Measurements from ENCODE around the gene PDE6C.

Gene PDE6C

DNA sequence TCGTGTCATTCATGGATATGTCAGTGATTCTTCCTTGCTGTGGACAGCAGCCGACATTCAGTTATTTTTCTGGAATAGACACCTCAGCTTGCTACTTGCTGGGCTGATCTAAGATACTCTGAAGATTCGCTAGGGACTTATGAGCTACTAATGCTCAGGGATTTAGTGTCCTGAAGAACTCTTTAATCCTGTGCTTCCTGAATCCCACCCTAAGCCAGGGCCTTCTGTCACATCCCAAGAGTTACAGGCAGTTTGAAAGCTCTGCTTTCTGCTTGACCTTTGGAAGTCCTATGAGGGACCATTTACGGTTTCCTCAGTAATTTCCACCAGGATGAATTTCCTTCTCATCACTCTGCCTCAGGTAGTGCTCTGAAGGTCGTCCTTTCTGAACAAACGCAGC lies at the start of gene PDE6C:
Gene PDE6C (plus strand): TSS at position 227 of the 400 bp plus-strand sequence. CDS start 189 bp downstream, outside the sequence.
- DNase-seq: no peak

DNA sequence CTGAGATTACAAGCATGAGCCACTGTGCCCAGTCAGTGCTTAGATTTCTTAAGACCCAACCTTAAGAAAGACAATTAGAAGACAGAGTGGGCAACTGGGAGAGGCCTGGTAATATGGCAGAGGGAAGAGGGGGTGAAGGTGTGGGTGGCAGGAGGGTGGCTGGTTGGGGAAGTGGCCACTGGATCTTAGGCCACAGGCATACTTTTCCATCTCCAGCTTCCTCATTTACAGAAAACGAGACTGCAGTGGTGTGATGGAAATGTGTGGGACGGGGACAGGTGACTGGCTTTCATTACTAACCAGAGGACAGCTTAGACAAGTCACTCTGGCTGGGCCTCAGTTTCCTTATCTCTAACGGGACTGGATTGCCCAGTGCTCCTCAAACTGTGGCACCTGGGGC lies 46.9 kb upstream of the PDE6C start:
- no peak for DNase-seq

DNA sequence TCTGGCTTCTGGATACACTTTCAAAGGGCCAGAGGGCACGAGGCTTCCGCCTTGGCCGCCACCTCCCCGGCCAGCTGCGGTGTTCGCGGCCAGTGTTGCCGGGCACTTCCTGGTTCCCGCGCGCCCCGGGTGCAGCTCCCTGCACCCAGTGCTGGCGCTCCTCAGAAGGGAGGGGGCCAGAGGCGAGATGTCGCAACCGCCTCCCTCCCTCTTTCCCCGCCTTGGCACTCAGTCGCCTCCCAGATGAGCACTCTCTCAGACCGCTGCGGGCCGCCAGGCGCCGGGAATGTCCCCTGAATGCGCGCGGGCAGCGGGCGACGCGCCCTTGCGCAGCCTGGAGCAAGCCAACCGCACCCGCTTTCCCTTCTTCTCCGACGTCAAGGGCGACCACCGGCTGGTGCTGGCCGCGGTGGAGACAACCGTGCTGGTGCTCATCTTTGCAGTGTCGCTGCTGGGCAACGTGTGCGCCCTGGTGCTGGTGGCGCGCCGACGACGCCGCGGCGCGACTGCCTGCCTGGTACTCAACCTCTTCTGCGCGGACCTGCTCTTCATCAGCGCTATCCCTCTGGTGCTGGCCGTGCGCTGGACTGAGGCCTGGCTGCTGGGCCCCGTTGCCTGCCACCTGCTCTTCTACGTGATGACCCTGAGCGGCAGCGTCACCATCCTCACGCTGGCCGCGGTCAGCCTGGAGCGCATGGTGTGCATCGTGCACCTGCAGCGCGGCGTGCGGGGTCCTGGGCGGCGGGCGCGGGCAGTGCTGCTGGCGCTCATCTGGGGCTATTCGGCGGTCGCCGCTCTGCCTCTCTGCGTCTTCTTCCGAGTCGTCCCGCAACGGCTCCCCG lies 45.7 kb upstream of the PDE6C start, which contains the start of gene FFAR4:
Gene FFAR4 (plus strand): TSS at position 231 of the 842 bp plus-strand sequence. CDS start 56 bp downstream, at position 287.
- DNase-seq: no peak

DNA sequence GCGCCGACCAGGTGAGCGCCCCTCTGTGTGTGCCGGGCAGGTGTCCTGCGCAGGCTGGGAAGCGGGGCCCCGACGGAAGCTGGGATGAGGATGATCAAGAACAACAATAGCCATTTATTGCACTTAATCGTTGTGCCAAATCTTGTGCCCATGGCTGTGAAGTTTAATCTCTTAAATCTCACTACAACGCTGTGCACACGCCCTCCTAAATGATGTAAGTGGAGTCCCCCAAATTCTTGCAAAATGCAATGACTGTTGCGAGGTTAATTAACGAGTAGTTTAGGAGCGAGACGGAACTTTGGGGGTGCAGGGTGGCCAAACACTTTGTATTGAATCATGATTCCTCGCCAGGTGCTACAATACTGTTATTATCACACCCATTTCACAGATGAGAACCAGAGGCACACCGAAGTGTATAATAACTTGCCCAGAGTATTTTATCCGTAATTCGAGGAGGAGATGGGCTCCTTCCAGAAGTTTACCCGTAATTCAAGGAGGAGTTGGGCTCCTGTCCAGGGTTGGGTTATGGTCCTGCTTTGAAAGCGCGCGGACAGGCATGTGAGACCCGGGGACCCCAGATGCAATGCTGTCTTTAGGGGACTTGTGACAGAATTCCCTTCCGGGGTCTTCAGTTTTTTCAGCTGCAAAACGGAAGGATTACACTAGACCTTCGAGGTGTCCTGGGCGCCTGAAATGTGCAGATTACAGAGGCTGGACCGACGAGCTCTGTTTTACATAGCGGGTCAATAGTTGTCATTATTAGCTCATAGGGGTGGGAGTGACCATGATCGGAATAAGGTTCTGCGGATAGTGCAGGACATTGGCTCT lies 44.8 kb upstream of the PDE6C start:
- DNase-seq: no peak

DNA sequence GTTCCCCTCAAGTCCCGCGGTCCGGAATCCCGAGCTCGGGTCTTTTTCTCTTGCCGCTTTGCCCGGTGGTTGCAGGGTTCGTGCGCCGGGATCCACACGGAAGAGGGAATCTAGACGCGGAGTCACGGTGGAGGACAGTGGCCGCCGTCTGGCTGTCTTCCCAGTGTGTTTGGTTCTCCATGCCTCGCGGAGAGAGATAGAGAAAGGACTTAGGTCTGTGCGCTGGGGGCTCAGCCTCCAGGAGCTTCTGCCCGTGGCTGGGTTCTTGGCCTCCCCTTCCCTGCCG lies 44.3 kb upstream of the PDE6C start:
- DNase-seq: no peak

DNA sequence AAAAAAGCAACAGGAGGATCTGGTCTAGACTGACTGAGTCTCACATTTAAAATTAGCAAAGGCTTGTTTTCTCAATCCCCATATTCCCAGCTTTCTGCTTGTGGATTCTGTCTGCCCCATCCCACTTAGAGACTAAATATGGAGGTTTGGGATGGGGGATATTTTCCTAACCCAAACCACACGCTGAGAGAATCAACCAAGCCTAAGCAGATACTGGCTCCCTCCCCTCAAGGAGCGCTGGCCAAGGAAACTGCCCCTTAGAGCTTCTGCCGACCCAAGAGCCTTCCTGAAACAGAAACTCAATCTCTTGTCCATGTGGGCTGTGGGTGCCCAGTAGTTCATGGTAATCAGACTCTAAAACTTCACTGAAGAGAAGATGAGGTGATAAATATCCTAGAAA lies 42.0 kb upstream of the PDE6C start:
- DNase-seq: no peak

DNA sequence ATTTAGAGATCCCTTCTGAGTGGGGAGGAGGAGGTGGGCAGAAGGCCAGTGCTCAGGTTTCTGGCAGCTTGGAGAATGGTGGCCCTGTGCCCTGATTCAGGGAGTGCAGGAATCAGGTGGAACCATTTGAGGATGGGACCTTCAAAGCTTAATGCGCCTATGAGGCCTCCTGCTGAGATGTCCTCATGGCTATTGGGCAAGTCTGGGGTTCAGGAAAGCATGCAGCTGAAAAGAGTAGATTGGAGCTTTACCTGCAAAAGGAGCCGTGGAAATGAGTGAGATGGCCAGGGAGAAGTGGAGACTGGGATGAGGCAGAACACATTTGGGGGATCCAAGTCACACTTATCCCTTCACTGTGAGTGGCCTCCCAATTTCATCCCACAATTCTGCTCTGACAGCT lies 39.7 kb upstream of the PDE6C start:
- DNase-seq: no peak

DNA sequence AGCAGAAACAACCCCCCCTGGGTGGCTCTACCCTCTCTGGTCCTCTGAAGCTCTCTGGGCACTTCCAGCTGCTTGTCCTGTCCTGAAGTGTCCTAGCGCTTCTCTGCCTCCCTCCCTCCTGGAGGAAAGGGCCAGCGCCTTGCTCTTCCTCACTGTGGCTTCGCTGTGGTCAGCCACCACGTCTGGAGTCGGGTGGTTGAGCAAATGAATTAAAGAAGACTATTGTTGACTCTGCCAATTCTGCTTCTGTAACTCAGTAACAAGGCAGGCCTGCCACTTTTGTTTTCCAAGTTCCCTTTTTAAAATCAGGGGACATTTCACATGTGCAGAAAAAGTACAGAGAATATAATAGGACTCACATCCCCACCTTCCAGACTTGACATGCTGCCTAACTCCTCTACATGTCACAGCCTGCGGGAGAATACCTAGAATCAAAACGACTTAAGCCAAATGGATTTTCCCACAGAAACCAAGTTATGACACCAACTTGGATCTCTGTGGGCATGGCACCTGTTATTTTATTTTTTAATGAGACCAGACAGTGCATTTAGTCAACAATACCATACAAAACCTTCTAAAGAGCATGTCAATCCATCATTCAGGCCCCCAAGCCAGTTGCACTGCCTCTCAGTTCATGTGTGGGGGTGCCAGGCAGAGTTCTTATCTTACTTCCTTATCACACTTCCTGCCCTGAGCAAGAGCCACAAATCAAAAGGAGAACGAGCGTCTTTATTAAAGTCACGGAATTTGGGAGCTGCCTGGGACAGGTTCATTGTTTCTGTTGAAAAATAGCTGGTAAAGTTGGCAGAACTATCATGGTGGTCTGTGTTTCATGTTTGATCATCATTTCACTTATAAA lies 39.1 kb upstream of the PDE6C start:
- no peak for DNase-seq

DNA sequence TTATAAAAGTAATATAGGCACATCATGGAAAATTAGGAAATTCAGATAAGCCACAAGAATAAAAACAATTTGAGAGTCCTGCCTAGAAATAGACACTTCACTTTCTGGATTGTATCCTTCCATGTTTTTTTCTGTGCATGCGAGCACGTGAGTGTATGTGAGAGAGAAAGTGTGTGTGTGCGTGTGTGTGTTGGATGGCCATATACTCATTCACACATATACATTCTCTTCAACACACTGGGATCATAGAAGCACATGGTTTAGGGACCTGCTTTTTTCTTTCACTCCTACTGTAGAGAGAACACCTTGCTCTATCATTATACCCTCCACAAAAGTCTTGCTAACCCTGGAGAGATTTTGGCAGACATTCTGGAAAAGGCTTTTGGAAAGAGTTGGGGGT lies 38.4 kb upstream of the PDE6C start:
- DNase-seq: no peak

DNA sequence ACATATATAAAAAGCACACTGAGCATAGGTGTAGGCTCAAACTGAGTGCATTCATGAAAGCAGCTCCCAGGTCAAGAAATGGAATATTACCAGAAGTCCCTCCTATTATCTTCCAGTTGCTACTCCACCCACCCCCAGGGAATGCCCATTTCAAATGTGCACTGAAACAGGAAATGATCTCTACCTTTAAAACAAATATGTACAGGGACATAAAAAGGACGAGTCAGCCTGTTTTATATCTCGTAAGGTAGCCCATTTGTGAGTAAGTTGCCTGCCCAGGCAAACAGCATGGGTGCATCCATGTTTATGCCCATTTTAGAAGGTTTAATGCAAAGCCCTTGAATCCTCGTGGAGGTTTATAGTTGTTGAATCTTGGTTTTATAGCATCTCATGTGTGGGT lies 35.4 kb upstream of the PDE6C start:
- DNase-seq: no peak

DNA sequence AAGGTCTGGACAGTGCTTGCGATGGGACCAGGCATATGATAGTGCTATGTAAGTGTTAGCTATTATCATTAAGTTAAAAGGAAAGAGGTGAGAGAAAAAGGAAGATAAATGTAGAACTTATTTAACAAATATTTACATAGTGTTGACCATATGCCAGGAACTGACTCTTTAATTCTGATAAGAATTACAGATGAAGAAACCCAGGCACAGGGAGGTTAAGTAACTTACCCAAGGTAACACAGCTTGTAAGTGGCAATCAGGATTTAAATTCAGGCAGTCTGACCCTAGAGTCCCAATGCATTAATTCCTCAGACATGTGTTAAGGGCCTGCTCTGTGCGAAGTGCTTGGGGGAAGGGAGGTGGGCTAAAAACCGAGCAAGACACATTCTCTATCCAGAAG lies 34.8 kb upstream of the PDE6C start:
- no peak for DNase-seq

DNA sequence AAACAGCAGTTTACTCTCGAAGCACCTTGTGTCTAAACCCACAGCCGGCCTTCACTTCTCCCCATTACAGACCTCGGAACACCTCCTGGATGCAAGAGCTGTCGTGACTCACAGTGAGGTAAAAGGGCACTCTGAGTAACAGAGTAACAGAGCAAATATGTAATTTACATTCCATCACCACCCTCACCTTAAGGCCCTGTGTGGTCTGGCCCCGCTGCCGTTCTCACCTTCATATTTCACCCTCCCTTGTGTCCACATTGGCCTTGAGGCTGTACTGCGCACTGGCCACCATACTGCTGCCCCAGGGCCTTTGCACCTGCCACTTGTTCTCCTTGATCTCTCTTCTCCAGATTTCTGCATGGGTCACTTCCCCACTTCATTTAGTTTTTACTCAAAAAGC lies 33.2 kb upstream of the PDE6C start:
- no peak for DNase-seq

DNA sequence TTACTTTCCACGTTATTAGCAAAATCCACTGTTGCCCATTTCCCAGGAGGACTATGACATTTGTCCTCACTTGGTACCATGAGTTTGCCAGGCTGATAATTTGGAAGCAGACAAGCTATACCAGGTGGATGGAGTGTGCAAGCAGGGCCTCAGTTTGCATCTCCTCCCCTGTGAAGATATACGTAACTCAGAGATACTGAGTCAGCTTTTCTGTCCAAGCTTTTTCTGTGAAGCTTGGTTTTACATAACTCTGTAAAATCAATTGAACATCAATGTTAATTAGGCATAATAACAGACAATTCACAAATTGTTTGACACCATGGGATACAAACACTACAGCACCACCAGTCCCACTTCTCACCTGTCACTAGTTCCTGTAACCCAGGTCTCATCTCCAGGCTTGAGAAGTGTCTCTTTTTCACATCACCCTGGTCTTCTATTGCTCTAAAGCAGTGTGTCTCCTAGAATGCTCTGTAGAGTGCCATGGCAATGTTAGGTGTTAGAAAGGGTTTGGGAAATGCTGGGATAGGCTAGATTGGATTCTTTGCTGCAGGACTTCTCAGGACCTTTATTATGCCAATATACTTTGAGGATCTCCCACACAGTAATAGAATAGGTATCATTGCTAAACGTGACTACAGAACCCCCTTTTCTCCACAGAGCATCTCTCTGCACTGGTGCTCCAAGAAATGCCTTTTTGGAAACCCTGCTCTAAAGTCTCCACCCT lies 32.2 kb upstream of the PDE6C start:
- no peak for DNase-seq

DNA sequence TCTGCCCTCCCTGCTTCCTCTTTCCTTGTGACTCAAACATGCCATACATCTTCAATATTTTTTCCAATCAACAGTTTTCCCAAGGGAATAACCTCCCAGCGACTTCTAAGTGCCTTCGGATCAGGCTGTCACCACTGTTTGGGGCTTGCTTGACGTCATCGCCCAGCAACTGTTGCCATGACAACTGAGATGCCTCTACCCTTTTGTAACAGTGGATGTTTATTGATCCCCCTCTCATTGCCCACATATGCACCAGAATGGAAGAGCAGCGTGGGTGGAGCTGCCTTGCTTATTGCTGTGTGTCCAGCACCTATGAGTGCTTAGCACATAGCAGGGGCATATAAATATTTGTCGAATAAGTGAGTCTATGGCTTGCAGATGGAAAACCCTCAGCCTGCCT lies 31.5 kb upstream of the PDE6C start:
- no peak for DNase-seq

DNA sequence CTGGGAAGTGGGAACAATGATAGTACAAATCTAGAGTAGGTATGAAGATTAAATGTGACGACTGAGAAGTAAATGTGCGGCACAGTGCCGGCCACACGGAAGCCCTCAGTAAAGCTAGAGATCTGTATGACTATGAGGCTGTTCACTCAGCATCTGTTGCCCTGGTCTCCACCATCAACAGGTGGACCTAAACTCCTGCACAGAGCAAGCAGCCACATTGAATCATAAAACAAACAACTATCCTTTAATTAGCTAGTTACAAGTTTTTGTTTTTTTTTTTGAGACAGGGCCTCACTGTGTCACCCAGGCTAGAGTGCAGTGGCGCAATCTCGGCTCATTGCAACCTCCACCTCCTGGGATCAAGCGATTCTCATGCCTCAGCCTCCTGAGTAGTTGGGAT lies 27.9 kb upstream of the PDE6C start:
- no peak for DNase-seq

DNA sequence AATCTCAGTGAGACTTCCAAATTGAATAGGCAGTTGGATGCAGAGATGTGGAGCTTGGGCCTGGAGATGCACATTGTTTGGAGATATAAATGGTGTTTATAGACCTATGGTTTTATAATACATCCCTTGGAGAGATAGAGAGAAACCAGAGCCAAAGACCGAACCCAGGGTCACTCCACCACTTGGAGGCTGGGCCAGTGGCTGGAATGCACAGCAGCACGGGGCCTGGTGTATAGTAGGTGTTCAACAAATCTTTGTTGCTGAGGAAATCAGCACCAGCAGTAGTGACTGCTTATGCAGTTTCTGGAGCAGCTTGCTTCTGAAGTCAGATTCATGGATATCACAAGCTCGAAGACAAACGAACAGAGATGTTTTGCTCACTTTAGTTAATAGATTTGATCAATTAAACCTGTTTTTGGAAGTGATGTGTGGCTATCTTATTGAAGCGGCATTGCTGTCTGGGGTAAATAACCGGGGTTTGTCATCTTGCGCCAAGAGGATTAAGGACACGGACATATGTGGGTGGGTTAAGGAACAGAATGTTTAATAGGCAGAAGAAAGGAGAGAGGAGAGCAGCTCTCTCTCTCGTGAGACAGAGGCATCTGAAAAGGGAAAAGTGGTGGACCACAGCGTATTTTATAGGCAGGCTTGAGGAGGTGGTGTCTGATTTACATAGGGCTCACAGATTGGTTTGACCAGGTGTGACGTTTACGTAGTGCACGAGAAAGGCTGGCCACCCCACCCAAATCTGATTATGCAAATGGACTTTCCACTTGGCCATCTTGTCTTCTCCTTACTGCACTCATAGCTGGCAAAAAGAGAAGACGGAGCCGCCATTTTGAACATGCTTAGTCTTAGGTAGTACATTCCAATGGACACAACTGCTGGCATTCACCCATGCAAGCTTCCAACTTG lies 22.4 kb upstream of the PDE6C start:
- DNase-seq: no peak

DNA sequence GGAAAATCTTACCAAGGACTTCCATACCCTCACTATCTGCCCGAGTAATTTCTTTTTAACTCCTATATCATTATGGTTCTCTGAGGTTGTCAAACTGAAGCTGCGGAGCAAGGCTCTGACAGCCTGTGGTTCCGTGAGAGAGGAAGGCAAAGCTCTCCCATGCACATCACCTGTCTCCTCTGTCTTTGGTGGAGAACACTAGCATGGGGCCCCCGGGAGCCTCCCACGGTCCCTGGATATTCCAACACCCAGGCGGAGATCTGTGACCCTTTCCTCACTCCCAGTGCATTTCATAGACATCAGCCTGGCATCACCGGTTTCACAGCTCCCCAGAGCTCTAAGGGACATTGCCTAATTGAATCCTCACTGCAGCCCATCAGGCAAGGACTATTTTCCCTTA lies 21.7 kb upstream of the PDE6C start:
- no peak for DNase-seq

DNA sequence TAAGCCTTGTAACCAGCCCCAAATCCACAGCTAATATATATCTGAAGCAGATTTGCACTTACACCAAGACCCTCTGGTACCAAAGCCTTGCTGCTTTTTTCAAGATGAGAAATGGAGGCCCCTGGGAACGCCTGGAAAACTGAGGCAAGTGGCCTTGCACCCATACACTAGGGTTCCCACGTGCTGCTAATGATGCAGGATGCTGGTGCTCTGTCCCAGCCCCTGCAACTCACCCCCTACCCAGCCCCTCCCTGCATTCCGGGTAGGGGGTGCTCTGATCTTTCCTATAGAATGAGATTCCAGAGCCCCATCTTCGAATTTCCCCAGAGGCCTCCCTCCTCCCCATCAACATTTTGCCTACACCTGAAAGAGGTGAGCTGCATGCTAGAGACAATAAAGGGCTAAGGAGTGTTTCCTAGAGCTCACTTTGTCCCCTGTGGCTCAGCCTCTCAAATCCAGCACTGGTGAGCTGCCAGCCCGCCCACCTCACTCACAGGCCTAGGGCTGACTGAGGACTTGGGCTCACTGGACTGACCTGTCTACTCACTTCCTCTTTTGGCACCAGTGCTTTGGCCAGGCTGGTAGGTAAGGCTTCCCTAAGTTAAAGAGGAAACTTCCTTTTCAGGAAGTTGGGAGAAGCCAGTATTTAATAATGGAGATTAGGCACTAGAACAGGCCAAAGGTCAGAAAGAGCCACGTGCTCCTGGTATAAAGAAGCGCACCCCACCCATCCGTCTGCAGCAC lies 21.1 kb upstream of the PDE6C start:
- no peak for DNase-seq

DNA sequence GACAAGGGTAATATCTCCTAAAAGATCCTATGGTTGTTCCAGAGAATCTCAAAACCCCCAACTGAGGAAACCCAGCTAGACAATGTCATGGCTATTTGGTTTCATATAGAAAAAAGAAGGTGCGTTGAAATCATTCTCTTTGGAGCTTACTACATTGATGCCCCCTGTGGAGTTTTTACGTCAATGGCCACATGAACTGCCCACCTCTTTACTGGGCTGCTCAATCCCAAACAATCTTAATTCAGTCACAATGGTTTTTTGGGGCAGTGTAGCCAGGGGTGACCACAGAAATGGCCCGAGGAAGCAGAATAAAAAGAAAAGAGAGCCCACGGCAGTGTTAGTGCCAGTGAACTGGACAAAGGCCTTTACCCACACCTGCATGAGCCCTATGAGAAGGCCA lies 19.1 kb upstream of the PDE6C start:
- DNase-seq: no peak

DNA sequence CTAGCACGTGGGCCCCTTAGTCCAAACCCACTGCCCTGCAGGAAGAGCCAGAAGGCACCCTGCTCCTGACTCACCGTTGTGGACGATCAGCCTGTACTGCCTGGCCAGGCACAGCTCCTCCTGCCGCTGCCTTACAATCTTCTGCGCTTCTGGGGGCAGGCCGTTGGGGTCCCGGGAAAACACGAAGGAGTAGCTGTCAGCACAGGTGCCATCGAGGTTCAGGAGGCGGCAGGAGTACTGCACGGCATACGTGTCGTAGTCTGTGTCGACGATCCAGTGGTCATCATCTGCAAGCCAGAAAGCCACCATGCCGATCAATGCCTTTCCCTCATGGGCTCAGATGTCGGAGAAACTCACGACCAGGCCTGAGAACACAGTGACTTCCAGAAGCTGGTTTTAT lies 18.6 kb upstream of the PDE6C start:
- no peak for DNase-seq

DNA sequence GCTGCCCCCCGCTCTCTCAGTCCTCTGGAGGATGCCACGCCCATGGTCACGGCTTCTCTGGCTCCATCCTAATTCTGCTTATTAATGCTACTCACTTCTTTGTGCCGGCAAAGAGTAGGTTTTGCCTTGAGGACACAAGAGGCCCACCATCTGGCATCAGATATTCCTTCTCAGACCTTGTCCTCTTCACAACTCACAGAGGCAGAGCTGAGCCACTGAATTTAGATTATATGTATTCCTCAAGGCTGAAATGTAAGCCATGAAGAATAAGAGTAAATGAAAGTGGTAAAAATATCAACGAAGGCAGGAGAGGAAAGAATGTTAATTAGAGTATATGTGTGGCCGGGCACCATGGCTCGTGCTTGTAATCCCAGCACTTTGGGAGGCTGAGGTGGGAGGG lies 17.8 kb upstream of the PDE6C start:
- DNase-seq: no peak

Measured in activated effector memory CD4-positive, alpha-beta T cell treated with anti-CD3 and anti-CD28 coated beads, Interleukin-2, amount 50 U/mL, for 16 hours (primary cell).